H9 (cell line): ENCODE results near the gene CCDC182. TPM values are rescaled to one million over a fixed set of nuclear protein-coding genes. Genes with fewer than 3 reads are reported as not detected.

Experiments
- DNase-seq: peaks from one replicate; pipeline ENCODE4 v3.0.0-alpha.2; 2017
- H2AFZ ChIP-seq: one replicate; pipeline ENCODE4 v1.6.1; 2013; ENCODE audit warnings: mild to moderate bottlenecking, low read length, control low read depth, moderate library complexity
- H2AK5ac ChIP-seq: 2 replicates; pipeline ENCODE4 v1.6.1; 2013; ENCODE audit warnings: low read length, control low read depth, mixed read lengths; ENCODE audit not compliant: insufficient read length
- H2BK120ac ChIP-seq: one replicate; pipeline ENCODE4 v1.6.1; 2013; ENCODE audit warnings: low read depth, mild to moderate bottlenecking, low read length, control low read depth, inconsistent platforms; ENCODE audit not compliant: poor library complexity, severe bottlenecking
- H2BK12ac ChIP-seq: 2 replicates; pipeline ENCODE4 v1.6.1; 2013; ENCODE audit warnings: low read length, control low read depth, mixed read lengths, low read depth; ENCODE audit not compliant: insufficient read length
- H2BK15ac ChIP-seq: 2 replicates; pipeline ENCODE4 v1.6.1; 2013; ENCODE audit warnings: low read depth, low read length, control low read depth
- H2BK20ac ChIP-seq: one replicate; pipeline ENCODE4 v1.6.1; 2013; ENCODE audit warnings: low read depth, mild to moderate bottlenecking, low read length, control low read depth, inconsistent platforms; ENCODE audit not compliant: poor library complexity, severe bottlenecking
- H2BK5ac ChIP-seq: 2 replicates; pipeline ENCODE4 v1.6.1; 2013; ENCODE audit warnings: low read length, control low read depth, mixed read lengths; ENCODE audit not compliant: insufficient read length
- H3K14ac ChIP-seq: 2 replicates; pipeline ENCODE4 v1.6.1; 2013; ENCODE audit warnings: low read length, control low read depth; ENCODE audit not compliant: insufficient read depth
- H3K18ac ChIP-seq: 2 replicates; pipeline ENCODE4 v1.6.1; 2013; ENCODE audit warnings: low read depth, mild to moderate bottlenecking, mixed read lengths, low read length, control low read depth; ENCODE audit not compliant: insufficient read length
- H3K23ac ChIP-seq: 2 replicates; pipeline ENCODE4 v1.6.1; 2013; ENCODE audit warnings: low read length, control low read depth, mixed read lengths, low read depth; ENCODE audit not compliant: insufficient read length
- H3K23me2 ChIP-seq: 2 replicates; pipeline ENCODE4 v1.6.1; 2013; ENCODE audit warnings: low read depth, mild to moderate bottlenecking, mixed read lengths, low read length, control low read depth; ENCODE audit not compliant: insufficient read length, poor library complexity, severe bottlenecking
- H3K27ac ChIP-seq: 2 replicates; pipeline ENCODE4 v1.5.1; 2013; ENCODE audit warnings: low read length, control low read depth, mixed read lengths, low read depth; ENCODE audit not compliant: insufficient read length
- H3K27me3 ChIP-seq: 2 replicates; pipeline ENCODE4 v1.6.1; 2013; ENCODE audit warnings: low read length, control low read depth, inconsistent platforms; ENCODE audit not compliant: insufficient read depth
- H3K4ac ChIP-seq: 2 replicates; pipeline ENCODE4 v1.6.1; 2013; ENCODE audit warnings: low read depth, mild to moderate bottlenecking, control low read depth, inconsistent platforms, low read length, moderate library complexity
- H3K4me1 ChIP-seq: 2 replicates; pipeline ENCODE4 v1.6.1; 2013; ENCODE audit warnings: low read length, control low read depth, inconsistent platforms; ENCODE audit not compliant: insufficient read depth
- H3K4me2 ChIP-seq: 2 replicates; pipeline ENCODE4 v1.6.1; 2013; ENCODE audit warnings: low read length, control low read depth, mixed read lengths; ENCODE audit not compliant: insufficient read length, insufficient read depth
- H3K56ac ChIP-seq: 2 replicates; pipeline ENCODE4 v1.6.1; 2013; ENCODE audit warnings: low read depth, mild to moderate bottlenecking, mixed read lengths, low read length, control low read depth; ENCODE audit not compliant: insufficient read length
- H3K79me1 ChIP-seq: 2 replicates; pipeline ENCODE4 v1.6.1; 2013; ENCODE audit warnings: low read depth, mild to moderate bottlenecking, moderate library complexity, low read length, control low read depth, inconsistent platforms; ENCODE audit not compliant: insufficient read depth, poor library complexity, severe bottlenecking
- H3K79me2 ChIP-seq: 2 replicates; pipeline ENCODE4 v1.6.1; 2013; ENCODE audit warnings: low read length, control low read depth, inconsistent platforms; ENCODE audit not compliant: insufficient read depth
- H3K9ac ChIP-seq: 2 replicates; pipeline ENCODE4 v1.6.1; 2013; ENCODE audit warnings: low read length, control low read depth, mixed read lengths; ENCODE audit not compliant: insufficient read length; ENCODE audit errors: extremely low read depth
- H3K9me3 ChIP-seq: one replicate; pipeline ENCODE4 v1.6.1; 2013; ENCODE audit warnings: low read depth, low read length, inconsistent platforms; ENCODE audit not compliant: control insufficient read depth
- H3T11ph ChIP-seq: one replicate; pipeline ENCODE4 v1.6.1; 2013; ENCODE audit warnings: mild to moderate bottlenecking, low read length, control low read depth, inconsistent platforms
- H4K20me1 ChIP-seq: one replicate; pipeline ENCODE4 v1.6.1; 2013; ENCODE audit not compliant: control insufficient read depth, insufficient read length, insufficient read depth
- H4K5ac ChIP-seq: 2 replicates; pipeline ENCODE4 v1.6.1; 2013; ENCODE audit warnings: low read depth, mild to moderate bottlenecking, mixed read lengths, low read length, control low read depth; ENCODE audit not compliant: insufficient read length
- H4K8ac ChIP-seq: replicated peaks from 2 replicates; pipeline ENCODE4 v1.6.1; 2013; ENCODE audit warnings: low read length, control low read depth, mixed read lengths, low read depth; ENCODE audit not compliant: insufficient read length
- H4K91ac ChIP-seq: 2 replicates; pipeline ENCODE4 v1.6.1; 2013; ENCODE audit warnings: low read depth, mild to moderate bottlenecking, moderate library complexity, mixed read lengths, low read length, control low read depth; ENCODE audit not compliant: insufficient read length
- H3K27ac Mint-ChIP-seq, 3 experiments: 2 replicates in 2 of 3; 3 replicates in 1 of 3; pipeline ENCODE4 v1.8.0; 2020 to 2021; ENCODE audit warnings: mixed read lengths in 3 of 3, mild to moderate bottlenecking in 1 of 3, moderate library complexity in 1 of 3
- H3K27me3 Mint-ChIP-seq: 2 replicates; pipeline ENCODE4 v1.8.0; 2021; ENCODE audit warnings: low read depth, mild to moderate bottlenecking, moderate library complexity, mixed read lengths
- H3K36me3 Mint-ChIP-seq, 3 experiments: 2 replicates in 2 of 3; 3 replicates in 1 of 3; pipeline ENCODE4 v1.8.0; 2020 to 2021; ENCODE audit warnings: low read depth in 3 of 3, mixed read lengths in 3 of 3; ENCODE audit not compliant: insufficient read depth in 1 of 3
- H3K4me1 Mint-ChIP-seq, 2 experiments: 2 replicates each; pipeline ENCODE4 v1.8.0; 2020; ENCODE audit warnings: mixed read lengths in 2 of 2
- H3K4me3 Mint-ChIP-seq, 2 experiments: 2 replicates in 1 of 2; 3 replicates in 1 of 2; pipeline ENCODE4 v1.8.0; 2020 to 2021; ENCODE audit warnings: mild to moderate bottlenecking in 2 of 2, mixed read lengths in 2 of 2, moderate library complexity in 1 of 2
- H3K9me3 Mint-ChIP-seq, 2 experiments: 2 replicates in 1 of 2; 3 replicates in 1 of 2; pipeline ENCODE4 v1.8.0; 2020; ENCODE audit warnings: mild to moderate bottlenecking in 2 of 2, mixed read lengths in 2 of 2, moderate library complexity in 1 of 2
- WGBS: extraction: QIAGEN DNeasy Blood & Tissue Kit; methylation state at CpG from one replicate; pipeline ENCODE4 v1.1.7; 2013; ENCODE audit warnings: missing lambda C conversion rate, low lambda C conversion rate, mixed read lengths; ENCODE audit not compliant: insufficient read length; ENCODE audit errors: extremely low coverage; 5-methylcytosine and 5-hydroxymethylcytosine counted together
- total RNA-seq: library from RNA; stranded (reverse); gene quantifications from 2 replicates; pipeline ENCODE4 v1.2.1, GENCODE V29; 2021
- TF ChIP-seq, protein P1 (sequence below): fragments of 200-600 bp; sonication (generic); conservative IDR thresholded peaks from 3 replicates; pipeline ENCODE4 v1.8.0; 2021; ENCODE audit warnings: antibody characterized with exemption, mild to moderate bottlenecking

The CCDC182 gene
- total RNA-seq, 1 experiment from 2014 or later = not detected

- no peak overlapping the region for H4K91ac ChIP-seq
- no peak overlapping the region for H2BK5ac ChIP-seq
- H3K27ac ChIP-seq = no peak overlapping the region
- no peaks in the 10 kb centered on the region for H4K20me1 ChIP-seq
- H3K36me3 Mint-ChIP-seq = no peaks in the 10 kb centered on the region
- no peak overlapping the region for H4K8ac ChIP-seq
- H2BK15ac ChIP-seq = no peak overlapping the region
- no peak overlapping the region for H3K18ac ChIP-seq
- H3K27ac Mint-ChIP-seq = no peak overlapping the region
- H3K4me1 Mint-ChIP-seq = peaks cover 6 to 9% of the 10 kb centered on the region in 2 experiments; a peak in 3 of 4 replicates
- H3K4me1 ChIP-seq = no peaks in the 10 kb centered on the region
- no peak overlapping the region for H2AK5ac ChIP-seq
- no CpG with 5 or more reads among the region's 23 CpGs for WGBS
- no peak overlapping the region for H4K5ac ChIP-seq
- no peaks in the 10 kb centered on the region for H3K79me1 ChIP-seq
- H3K79me2 ChIP-seq = no peaks in the 10 kb centered on the region
- no peak overlapping the region for H3K4me3 Mint-ChIP-seq
- DNase-seq = no peak
- H3K14ac ChIP-seq = no peak overlapping the region
- no peaks in the 10 kb centered on the region for H3K27me3 ChIP-seq
- no peak overlapping the region for H3K56ac ChIP-seq
- no peak overlapping the region for H2BK120ac ChIP-seq
- H3K23ac ChIP-seq = no peak overlapping the region
- no peak overlapping the region for H3K4me2 ChIP-seq
- no peak overlapping the region for H3T11ph ChIP-seq
- H3K9ac ChIP-seq = no peak overlapping the region
- no peak overlapping the region for H2BK20ac ChIP-seq
- TF ChIP-seq, protein P1, sequence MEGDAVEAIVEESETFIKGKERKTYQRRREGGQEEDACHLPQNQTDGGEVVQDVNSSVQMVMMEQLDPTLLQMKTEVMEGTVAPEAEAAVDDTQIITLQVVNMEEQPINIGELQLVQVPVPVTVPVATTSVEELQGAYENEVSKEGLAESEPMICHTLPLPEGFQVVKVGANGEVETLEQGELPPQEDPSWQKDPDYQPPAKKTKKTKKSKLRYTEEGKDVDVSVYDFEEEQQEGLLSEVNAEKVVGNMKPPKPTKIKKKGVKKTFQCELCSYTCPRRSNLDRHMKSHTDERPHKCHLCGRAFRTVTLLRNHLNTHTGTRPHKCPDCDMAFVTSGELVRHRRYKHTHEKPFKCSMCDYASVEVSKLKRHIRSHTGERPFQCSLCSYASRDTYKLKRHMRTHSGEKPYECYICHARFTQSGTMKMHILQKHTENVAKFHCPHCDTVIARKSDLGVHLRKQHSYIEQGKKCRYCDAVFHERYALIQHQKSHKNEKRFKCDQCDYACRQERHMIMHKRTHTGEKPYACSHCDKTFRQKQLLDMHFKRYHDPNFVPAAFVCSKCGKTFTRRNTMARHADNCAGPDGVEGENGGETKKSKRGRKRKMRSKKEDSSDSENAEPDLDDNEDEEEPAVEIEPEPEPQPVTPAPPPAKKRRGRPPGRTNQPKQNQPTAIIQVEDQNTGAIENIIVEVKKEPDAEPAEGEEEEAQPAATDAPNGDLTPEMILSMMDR = no peak
- H2BK12ac ChIP-seq = no peak overlapping the region
- H3K23me2 ChIP-seq = no peaks in the 10 kb centered on the region
- H3K9me3 ChIP-seq = no peaks in the 10 kb centered on the region
- peaks cover 9% of the 10 kb centered on the region; the same call in 1 of the 2 replicates for H3K27me3 Mint-ChIP-seq
- H3K9me3 Mint-ChIP-seq = no peaks in the 10 kb centered on the region
- H2AFZ ChIP-seq = no peak overlapping the region
- H3K4ac ChIP-seq = no peak overlapping the region
Observed at GRCh38 chr17:57750109-57750871, 5.2 kb upstream of the CCDC182 start.
